Transverse colon (tissue), 3 donors: ENCODE results near the gene DPM2.

Experiments
- EP300 ChIP-seq: sonication (generic); formaldehyde crosslinking; IDR thresholded peaks from one replicate; pipeline ENCODE4 v1.6.1; 2017; ENCODE audit warnings: antibody characterized with exemption, low read depth
- POLR2A ChIP-seq: fragments of 450-650 bp; IDR thresholded peaks from one replicate; pipeline ENCODE4 v1.6.1; 2016; ENCODE audit warnings: antibody characterized with exemption, mild to moderate bottlenecking, moderate library complexity
- TF ChIP-seq, protein P1 (sequence below), 5 experiments: fragments of 200-600 bp in 3 of 5; fragments of 450-650 bp in 2 of 5; sonication (generic) in 3 of 5; IDR thresholded peaks; 1 replicate in 2 of 5; 2 replicates in 3 of 5; pipeline ENCODE4 v1.5.1; 2016 to 2017; ENCODE audit warnings: antibody characterized with exemption in 5 of 5, inconsistent platforms in 3 of 5, mild to moderate bottlenecking in 2 of 5, moderate library complexity in 1 of 5

DNA sequence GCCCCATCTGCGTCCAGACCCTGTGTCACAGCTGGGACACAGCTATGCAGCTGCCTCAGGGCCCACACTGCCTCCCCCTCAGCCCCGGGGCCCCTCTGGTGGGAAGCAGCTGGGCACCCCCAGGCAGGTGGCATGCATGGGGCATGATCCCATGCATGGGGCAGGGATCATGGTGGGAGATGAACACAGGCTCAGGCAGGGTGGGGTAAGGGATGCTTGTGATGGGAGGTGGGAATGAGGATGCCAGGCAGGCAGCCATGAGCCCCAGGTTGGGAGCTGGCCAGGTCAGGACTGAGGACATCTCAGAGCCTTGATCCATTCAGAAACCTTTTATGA, 23.5 kb upstream of the DPM2 start:
- TF ChIP-seq POLR2A (no peak), EP300 (no peak)
- TF ChIP-seq, protein P1, sequence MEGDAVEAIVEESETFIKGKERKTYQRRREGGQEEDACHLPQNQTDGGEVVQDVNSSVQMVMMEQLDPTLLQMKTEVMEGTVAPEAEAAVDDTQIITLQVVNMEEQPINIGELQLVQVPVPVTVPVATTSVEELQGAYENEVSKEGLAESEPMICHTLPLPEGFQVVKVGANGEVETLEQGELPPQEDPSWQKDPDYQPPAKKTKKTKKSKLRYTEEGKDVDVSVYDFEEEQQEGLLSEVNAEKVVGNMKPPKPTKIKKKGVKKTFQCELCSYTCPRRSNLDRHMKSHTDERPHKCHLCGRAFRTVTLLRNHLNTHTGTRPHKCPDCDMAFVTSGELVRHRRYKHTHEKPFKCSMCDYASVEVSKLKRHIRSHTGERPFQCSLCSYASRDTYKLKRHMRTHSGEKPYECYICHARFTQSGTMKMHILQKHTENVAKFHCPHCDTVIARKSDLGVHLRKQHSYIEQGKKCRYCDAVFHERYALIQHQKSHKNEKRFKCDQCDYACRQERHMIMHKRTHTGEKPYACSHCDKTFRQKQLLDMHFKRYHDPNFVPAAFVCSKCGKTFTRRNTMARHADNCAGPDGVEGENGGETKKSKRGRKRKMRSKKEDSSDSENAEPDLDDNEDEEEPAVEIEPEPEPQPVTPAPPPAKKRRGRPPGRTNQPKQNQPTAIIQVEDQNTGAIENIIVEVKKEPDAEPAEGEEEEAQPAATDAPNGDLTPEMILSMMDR (IDR thresholded peaks at IDR 0.05), result no peak
